GM21528 (cell line): Measurements from ENCODE around the gene PCBP3.

Experiments used
- ATAC-seq: cut with Tn5 transposase; IDR thresholded peaks from one replicate; pipeline ENCODE4 v1.9.1; 2021; ENCODE audit warnings: mild to moderate bottlenecking, moderate library complexity; ENCODE audit not compliant: unreplicated experiment, low FRiP score

PCBP3 gene

DNA sequence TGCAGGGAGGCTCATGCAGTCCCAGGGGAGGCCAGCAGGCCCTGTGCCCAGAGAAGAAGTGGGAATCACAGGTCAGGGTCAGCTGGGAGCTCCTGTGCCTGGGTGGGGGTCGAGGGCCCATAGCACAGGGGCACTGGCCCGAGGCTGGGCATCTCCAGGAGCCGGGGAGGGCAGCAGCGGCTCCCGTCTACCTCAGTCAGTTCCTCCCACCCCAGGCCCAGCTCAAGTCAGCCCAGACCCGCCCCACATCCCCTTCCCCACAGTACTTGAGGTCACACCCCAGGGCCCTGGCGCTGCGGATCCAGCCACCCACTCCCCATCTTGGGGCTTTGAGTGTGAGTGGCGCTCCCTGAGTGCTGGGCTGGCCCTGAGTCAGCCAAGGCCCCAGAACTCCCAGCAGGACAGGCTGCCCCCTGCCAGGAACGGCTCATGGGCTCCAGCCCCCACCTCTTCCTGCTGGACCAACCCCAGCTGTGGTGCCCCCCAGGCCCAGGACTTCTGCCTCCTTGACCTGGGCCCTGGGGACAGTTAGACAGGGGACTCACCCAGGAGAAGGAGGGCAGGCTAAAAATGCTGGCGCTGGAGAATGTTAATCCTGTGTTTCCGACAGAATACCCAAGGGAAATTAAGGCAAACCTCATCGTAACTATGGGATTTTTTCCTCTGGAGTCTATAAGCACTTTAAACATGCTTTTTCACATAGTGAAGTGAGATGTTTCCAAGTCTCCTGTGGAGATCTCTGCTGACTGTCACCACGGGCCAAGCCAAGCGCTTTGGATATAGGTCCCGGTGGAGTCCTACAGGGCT is 269.3 kb downstream of the PCBP3 start:
- ATAC-seq: no peak

DNA sequence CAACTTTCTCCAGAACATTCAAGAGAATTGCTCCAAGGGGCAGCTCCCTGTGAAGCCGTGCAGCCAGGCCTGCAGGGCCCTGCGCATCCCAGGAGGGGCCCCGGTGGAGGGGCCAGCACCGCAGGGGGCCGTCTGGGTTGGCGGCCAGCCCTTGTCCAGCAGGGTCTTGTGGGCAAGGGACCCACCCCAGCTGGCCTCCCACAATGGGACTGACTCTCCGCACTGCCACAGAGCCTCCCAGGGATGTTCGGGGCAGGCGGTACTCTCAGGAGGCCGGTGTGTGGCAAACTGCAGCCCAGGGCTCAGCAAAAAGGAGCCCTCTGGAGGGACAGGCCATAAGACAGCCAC is 269.9 kb downstream of the PCBP3 start:
- no peak for ATAC-seq

DNA sequence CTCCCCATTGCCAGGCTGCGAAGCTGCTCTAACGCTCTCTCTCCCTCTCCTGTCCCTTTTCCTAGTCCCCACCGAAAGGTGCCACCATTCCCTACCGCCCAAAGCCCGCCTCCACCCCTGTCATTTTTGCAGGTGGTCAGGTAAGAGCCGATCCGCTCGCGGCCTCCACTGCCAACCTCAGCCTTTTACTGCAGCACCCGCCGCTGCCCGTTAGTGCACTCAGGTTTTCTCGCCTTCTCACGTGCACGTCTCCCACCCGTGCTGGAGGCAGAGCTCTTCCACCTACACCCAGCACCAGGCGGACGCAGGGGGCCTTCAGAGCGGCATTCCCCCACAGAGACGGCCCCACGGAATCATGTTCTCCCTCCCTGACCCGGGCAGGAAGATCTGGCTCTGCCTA is 270.4 kb downstream of the PCBP3 start:
- no peak for ATAC-seq

DNA sequence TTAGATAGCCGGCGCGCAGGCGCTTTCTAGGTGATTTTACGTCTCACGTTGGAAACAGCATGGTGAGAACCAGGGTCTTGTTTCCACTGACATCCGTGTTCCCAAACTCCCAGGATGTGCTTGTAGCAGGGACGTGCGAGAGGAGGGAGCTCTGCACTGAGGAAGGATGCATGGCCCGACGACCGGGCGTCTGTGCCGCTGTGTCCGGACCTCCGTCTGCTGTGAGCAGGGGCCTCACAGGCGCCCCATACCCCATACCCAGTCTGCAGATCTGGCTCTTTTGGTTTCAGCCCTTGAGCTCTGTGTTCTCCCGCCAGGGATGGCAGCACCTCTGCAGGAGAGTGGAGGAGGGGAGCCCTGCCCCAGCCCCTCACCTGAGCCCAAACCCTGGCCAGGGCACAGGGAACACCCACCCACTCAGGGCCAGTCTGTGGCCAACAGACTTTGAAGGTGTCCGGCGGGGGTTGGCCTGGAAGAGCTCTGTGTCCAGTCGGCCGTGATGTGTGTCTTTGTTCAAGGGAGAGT is 270.9 kb downstream of the PCBP3 start:
- ATAC-seq: no peak

DNA sequence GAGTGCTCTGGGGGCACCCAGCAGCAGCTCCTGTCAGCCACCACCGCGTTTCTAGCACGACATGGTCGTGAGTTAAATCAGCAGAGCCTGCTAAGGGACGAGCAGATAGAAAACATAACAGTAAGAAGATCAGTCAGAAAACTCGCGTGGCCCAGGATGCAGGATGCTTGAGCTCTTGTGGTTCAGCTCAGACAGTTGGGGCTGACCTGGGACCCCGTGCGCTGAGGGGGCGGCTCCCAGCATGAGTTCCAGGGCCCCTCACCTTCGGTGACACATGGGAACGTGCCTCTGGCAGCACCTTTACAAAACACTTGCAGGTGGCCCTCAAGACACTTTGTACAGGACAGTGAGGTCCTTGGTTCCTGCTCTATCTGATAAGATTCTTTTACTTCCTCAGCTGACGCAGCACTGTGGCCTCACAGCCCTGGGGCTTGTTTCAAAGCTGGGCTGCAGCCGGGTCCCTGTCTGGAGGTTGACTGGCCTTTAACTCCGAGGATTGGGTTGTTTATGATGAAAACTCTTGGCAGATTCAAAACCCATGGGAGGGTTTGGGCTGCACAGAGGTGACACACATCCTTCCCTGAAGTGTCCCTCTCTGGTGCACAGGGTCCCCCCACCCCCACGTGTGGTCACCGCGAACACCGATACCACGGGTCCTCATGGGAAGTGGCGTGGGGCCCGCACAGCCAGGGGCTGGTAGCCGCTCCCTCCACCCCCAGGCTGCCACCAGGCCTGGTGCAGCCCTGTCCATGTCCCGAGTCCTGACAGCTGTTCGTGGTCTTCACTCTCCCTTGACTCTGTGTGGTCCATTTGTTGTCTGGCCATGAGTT is 272.7 kb downstream of the PCBP3 start:
- ATAC-seq: no peak

DNA sequence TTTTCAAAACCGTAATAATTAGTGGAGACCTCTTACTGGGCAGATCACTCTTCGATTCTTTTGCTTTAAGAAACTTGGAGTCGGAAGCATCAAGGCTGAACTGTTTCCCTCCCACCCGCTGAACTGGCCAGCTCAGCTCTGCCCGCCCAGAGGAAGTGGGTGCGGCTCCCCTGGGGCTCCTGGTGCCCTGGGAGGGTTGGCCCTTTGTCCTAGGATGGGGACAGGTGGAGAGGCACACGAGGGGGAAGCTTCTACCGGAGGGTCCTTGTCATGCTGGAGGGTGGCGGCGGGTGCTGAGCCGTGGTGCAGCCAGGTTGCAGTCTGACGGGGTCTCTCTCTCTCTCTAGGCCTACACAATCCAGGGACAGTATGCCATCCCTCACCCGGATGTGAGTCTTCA is 273.7 kb downstream of the PCBP3 start:
- no peak for ATAC-seq

DNA sequence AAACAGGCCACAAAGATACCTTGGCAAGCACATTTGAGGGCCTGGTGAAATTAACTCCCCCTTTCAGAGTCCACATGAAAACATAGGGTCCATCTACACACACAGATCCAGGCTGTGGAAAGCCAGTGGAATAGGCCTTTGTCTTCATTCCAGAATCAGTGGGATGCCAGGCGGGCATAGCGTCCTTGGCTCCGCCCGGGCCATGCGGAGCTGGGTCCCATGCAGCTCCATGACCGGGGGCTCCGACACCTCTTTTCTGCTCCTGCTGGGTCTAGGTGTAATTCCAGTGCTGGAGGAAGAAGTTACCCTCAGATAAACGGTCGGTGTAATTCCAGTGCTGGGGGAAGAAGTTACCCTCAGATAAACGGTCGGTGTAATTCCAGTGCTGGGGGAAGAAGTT is 274.5 kb downstream of the PCBP3 start:
- no peak for ATAC-seq

DNA sequence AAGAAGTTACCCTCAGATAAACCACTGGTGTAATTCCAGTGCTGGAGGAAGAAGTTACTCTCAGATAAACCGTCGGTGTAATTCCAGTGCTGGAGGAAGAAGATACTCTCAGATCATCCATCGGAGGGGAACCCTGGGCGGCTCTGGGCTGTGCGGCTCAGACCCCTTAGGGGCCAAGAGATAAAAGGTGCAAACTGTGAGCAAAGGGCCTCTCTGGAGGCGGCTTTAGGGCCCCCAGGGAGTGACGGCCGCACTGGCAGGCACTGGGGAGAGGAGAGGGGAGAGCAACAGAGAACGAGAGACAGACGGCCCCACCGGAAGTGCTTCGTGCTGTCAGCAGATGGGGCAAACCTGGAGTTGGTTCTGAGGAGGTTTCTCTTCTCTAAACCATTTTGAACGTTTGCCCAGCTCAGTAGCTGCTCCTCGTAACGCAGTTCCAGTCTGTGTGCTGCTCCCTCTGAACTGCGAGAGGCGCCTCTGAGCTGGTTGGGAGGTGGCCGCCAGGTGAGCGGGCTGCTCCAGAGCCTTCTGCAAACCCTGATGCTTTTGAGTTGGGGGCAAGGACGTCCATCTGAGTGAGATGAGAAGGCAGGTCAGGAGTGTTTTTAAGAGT is 275.4 kb downstream of the PCBP3 start:
- no peak for ATAC-seq

DNA sequence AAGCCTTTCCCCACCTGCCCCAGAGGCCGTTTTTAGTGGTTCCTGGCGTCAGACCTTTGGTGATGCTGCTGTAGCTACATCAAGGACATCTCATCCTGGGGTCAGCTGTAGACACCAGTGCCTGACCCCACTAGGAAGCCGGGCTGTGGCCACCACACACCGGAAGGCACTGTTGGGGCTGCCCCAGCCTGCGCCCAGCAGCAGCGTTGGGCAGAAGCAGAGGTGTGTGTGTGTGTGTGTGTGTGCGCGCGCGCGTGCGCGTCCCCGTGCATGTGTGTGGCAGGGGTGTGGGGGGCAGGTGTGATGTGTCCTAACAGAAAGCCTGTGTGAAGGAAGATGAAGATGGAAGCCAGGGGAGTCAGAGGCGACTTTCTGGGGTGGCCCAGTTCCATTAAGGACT is 276.1 kb downstream of the PCBP3 start:
- no peak for ATAC-seq

DNA sequence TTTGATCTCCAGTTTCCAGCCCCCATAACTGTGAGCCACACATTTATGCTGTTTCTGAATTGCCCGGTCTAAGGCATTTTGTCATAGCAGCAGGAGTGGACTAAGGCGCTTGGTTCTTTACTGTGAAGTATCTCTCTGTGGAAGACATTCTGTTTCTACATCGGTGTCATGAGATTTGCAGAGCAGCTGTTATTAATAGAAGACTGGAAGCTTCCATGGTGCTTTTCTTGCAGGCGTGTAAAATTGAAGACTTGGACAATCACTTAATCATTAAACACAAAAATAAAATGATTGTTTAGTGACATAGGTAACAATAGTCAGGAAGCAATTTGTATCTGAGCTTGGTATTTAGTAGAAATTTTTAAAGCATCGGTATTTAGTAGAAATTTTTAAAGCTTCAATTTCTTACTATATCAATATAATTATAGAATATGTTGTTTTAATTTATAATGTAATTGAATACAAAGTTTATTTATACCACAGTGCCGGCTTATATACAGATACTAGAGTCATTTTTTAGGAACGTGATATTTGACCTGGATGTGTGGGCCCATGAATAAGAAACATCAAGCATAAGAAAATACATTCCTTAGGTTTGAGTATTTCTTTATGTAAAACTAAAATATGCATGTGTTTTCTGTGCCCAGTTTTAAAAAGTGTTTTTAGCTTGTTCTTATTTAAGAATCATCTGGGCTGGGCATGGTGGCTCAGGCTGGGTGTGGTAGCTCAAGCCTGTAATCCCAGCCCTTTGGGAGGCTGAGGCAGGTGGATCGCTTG is 277.5 kb downstream of the PCBP3 start:
- no peak for ATAC-seq

DNA sequence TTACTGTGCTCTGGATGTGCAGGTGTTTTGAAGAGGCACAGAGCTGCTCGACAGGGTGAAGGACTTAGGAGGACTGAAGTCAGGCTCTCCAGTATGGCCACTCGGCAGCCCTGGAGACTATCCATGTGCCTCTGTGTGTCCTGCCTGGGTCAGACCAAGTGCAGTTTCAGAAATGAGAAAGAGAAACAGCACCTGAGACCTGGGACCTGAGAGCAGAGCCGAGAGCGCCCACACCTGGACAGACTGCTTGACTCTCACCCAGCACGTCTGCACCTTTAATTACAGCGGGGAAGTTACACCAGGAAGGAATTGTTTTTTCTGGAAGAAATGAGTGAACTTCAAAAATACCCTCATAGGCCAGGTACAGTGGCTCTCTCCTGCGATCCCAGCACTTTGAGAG is 278.4 kb downstream of the PCBP3 start:
- ATAC-seq: no peak

DNA sequence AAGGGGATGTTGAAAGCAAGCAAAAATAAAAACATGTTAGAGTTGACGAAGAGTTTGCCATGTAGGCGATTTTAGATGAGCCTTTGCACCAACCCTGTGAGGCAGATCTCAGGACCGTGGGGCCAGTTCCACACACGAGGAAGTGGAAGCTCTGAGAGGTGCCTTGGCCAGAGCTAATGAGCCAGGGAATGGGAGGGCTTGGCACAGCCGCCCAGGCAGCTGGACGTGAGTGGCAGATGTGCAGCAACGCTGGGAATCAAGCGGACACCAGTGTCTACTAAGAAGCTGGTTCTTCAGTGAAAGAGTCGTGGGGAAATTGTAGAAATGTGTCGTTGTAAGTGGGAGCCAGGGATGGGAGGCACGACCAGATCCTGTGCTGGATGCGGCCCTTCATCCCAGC is 279.1 kb downstream of the PCBP3 start:
- no peak for ATAC-seq

DNA sequence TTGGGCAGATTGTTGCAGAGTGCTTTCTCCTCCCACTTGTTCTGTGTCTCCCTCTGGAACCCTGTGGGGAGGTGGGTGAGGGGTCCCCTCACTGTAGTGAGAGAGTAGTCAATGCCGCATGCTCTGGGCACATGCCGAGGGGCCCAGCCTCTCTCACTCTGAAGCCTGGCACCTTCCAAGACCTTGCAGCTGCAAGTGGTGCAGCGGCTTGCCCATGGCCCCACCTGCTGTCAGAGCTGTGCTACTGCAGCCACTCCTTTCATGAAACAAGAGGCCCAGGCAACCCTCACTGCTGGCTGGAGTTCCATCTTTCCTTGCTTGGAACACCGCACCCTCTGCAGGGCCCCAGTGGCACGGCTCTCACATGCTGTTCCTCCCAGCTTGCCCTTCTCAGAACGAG is 279.6 kb downstream of the PCBP3 start:
- no peak for ATAC-seq

DNA sequence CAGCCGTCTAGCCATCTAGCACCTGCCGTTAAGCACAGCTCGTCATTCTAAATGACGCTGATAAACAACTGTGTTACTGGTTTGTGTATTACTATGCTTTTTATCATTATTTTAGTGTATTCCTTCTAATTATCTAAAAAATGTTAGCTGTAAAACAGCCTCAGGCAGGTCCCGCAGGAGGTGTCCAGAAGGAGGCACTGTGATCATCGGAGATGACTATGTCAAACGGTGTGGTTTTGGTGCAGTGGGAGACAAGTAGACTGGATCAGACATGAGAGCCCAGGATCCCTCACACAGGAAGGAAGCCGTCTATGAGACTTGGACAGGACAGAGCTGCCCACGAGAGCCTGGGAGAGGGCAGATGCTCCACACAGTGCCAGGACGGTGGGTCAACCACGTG is 282.8 kb downstream of the PCBP3 start:
- ATAC-seq: no peak

DNA sequence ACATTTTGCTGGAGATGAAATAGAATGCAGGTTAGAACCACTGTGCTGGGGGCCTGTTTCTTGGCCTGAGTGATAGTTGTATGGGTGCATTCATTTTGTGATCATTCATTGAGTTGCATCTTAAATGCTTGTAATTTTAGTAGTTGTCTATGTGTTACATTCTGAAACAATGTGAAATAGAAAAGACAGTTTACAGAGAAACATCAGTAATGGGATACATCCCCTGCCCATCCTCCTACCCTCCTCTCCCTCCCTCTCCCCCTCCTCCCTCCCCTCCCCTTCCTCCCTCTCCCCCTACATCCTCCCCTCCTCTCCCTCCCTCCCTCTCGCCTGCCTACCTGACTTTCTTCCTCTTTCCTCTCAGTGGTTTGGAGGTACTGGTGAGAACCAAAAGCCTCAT is 283.5 kb downstream of the PCBP3 start:
- ATAC-seq: no peak

DNA sequence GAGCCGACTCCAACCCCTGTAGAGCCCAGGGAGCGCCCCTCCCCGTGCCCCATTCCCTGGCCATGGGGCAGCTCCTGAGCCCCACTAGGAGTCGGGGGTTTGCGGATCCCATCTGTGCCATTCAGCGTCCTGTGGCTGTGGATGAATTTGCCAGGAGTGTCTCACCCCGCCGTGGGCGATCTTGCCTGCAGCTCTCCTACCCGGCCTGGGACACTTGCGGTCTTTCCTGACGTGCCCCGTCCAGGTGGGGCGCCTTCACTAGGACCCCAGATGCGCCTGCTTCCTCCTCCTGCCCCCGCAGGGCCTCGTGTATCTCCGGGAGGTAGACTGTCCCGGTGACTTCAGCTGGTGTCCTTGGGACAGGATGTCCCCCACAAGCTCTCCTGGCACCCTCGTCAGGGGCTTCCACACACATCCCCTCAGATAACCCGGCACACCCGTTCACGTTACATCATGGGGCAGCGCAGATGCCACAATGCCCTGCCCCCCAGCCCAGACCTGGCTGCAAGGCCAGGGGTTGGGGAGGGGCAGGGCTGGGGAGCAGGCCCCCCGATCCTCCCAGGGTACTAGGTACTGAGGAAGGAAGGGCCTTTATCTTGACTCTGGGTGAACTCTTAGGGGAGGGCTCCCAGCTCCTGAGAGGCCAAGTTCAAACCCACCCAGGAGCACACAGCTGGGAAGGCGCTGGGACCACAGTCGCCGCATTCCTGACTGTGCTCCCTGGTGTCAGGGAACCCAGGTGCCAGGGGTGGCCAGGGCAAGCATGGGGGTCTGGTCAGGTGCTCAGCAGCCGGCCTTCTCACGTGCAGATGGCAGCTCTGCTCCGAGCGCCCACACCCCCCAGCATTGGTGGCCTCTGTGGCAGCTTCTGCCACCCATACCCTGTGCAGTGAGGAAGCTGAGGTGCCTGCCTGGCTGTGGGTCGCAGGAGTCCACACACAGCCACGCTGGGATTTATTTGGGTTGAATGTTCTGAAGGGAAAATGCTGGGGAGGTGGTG is 284.6 kb downstream of the PCBP3 start:
- no peak for ATAC-seq

DNA sequence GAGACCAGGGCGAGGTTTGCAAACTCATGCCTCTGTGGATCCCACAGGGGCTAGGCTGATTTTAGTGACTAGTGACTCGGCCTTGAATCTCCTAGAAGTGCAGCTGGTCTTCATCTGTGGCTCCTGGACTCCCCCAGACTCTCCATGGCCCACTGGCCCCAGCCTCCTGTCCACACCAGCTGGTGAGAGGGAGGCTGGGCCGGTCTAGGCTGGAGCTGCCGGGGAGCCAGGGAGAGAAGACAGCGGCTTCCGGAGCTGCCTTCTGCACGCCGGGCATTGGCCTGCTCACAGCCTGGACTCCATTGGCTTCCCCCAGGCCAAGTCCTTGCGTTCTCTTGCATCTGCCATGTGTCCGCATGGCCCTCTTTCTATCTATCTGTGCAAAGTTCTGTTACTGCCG is 285.9 kb downstream of the PCBP3 start:
- no peak for ATAC-seq

DNA sequence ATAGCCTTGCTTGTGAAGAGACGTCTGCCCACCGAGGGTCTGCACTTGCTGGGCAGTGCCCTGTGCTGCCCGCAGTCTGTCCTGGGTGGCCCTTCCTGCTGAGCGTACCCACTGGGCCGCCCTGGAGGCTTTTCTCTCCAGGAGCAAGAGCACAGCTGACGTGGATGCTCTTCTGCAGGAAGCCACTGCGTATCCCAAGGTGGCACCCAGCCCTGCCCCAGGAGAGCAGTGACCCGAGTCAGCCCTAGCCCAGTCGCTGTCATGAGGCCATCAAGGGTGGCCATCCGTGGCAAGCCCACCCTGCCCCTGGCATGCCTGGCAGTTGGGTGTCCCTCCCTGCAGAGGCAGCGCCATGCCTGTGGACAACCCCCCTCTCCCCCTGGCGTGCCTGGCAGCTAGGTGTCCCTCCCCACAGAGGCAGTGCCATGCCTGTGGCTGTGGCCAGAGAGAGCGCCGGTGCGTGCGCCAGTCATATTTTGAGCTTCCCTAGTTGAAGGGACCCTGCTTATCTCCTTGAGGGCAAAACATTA is 286.8 kb downstream of the PCBP3 start:
- ATAC-seq: no peak

DNA sequence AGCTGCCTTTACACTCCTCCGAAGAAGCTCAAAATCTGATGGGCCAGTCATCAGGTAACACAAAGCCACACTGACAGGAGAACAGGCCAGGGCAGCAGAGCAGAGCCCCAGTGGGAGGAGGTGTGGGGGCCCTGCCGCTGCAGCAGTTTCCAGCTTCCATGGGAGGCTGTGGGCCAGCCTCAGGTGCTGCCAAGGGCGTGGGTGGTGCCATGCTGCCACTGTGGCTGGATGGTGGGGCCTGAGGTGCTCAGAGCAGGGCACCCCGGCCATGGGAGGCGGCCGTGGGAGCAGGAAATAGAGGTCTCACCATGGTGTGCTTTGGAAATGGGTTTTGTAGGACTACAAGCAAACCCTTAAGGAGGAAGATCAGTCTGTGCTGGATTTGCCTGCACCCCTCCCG is 287.3 kb downstream of the PCBP3 start:
- no peak for ATAC-seq
